ENCODE data around the gene SH3PXD2A. TPM values are rescaled to one million over a fixed set of nuclear protein-coding genes. Genes with fewer than 3 reads are reported as not detected.

The SH3PXD2A gene
- total RNA-seq, 4 donors from 2014 or later = 26.5 to 56.9 (median 33.3) TPM

- no peaks in the 10 kb centered on the region for H3K9me3 ChIP-seq
- WGBS, 2 donors (ENCODE audit: low coverage in 1 of 2) = 0 to 84% methylated on average over 1 to 20 of the region's 22 CpGs
- H3K4me1 ChIP-seq = peaks cover 3 to 48% (median 16%) of the 10 kb centered on the region in 4 donors
- no peak overlapping the region for H3K4me3 ChIP-seq
- no peak for TF ChIP-seq CTCF (IDR thresholded peaks at IDR 0.05)
- TF ChIP-seq POLR2A (IDR thresholded peaks at IDR 0.05) = no peak
- no peak for TF ChIP-seq EP300 (IDR thresholded peaks at IDR 0.05; ENCODE audit: low read depth)
- TF ChIP-seq POLR2AphosphoS5 (IDR thresholded peaks at IDR 0.05) = no peak
- no peak for DNase-seq
- no peaks in the 10 kb centered on the region for H3K27me3 ChIP-seq
- peak overlapping the region; percentile 47 to 68 (median 51) for H3K27ac ChIP-seq
- peaks cover 0 to 9% (median 2%) of the 10 kb centered on the region in 4 donors for H3K36me3 ChIP-seq
- intact Hi-C loops (cut with DNase I; ENCODE audit: low total_unique reads) = no loop called here
- in situ Hi-C loops (cut with MboI; ENCODE audit: low pct_ligation_motif_present in 1 of 4, low pct_unique_long_range_greater_than_20kb in 1 of 4, low sequenced_read_pairs in 3 of 4) = loop anchor here in 1 of 4 donors (25.0 kb wide), 1 partner anchor 243 kb away; the partner anchor contains the start of gene SH3PXD2A
Measured at GRCh38 chr10:103619424-103620351, 235.7 kb downstream of the SH3PXD2A start.

GRCh38 chr10:103618575-103619423 lies 236.6 kb downstream of the SH3PXD2A start:
- 83% methylated on average over 18 of the region's 19 CpGs; no CpG with 5 or more reads in 1 of the 2 donors for WGBS, 2 donors (ENCODE audit: low coverage in 1 of 2)

GRCh38 chr10:103617602-103618385 lies 237.6 kb downstream of the SH3PXD2A start:
- in situ Hi-C loops (cut with MboI; ENCODE audit: low pct_ligation_motif_present in 1 of 4, low pct_unique_long_range_greater_than_20kb in 1 of 4, low sequenced_read_pairs in 3 of 4) (loop anchor here in 1 of 4 donors (25.0 kb wide), 1 partner anchor 245 kb away; the partner anchor contains the start of gene SH3PXD2A), intact Hi-C loops (cut with DNase I; ENCODE audit: low total_unique reads) (no loop called here)
- H3K27ac ChIP-seq = peak overlapping the region; percentile 6 to 68 (median 48)
- DNase-seq = no peak
- no peak overlapping the region for H3K4me3 ChIP-seq
- no peak for TF ChIP-seq CTCF (IDR thresholded peaks at IDR 0.05)
- TF ChIP-seq EP300 (IDR thresholded peaks at IDR 0.05; ENCODE audit: low read depth) = no peak
- no peak for TF ChIP-seq POLR2A (IDR thresholded peaks at IDR 0.05)
- TF ChIP-seq POLR2AphosphoS5 (IDR thresholded peaks at IDR 0.05) = no peak
- H3K9me3 ChIP-seq = no peaks in the 10 kb centered on the region
- H3K27me3 ChIP-seq = no peaks in the 10 kb centered on the region
- WGBS, 2 donors (ENCODE audit: low coverage in 1 of 2) = 97% methylated on average over 13 of the region's 13 CpGs; no CpG with 5 or more reads in 1 of the 2 donors
- H3K36me3 ChIP-seq = peaks cover 0 to 7% (median 3%) of the 10 kb centered on the region in 4 donors
- peaks cover 3 to 52% (median 16%) of the 10 kb centered on the region in 4 donors for H3K4me1 ChIP-seq

More at GRCh38 chr10:103618575-103619423, 236.6 kb downstream of the SH3PXD2A start:
- no peaks in the 10 kb centered on the region for H3K9me3 ChIP-seq
- no peaks in the 10 kb centered on the region for H3K27me3 ChIP-seq
- peaks cover 3 to 52% (median 16%) of the 10 kb centered on the region in 4 donors for H3K4me1 ChIP-seq
- TF ChIP-seq POLR2A (IDR thresholded peaks at IDR 0.05) (no peak), EP300 (IDR thresholded peaks at IDR 0.05; ENCODE audit: low read depth) (no peak), CTCF (IDR thresholded peaks at IDR 0.05) (no peak), POLR2AphosphoS5 (IDR thresholded peaks at IDR 0.05) (no peak)
- peaks cover 0 to 9% (median 2%) of the 10 kb centered on the region in 4 donors for H3K36me3 ChIP-seq
- peak overlapping the region; percentile 47 to 68 (median 51) for H3K27ac ChIP-seq
- in situ Hi-C loops (cut with MboI; ENCODE audit: low pct_ligation_motif_present in 1 of 4, low pct_unique_long_range_greater_than_20kb in 1 of 4, low sequenced_read_pairs in 3 of 4) (loop anchor here in 1 of 4 donors (25.0 kb wide), 1 partner anchor 244 kb away; the partner anchor contains the start of gene SH3PXD2A), intact Hi-C loops (cut with DNase I; ENCODE audit: low total_unique reads) (no loop called here)
- peak; percentile 27 for DNase-seq
- H3K4me3 ChIP-seq = no peak overlapping the region
